Gastroesophageal sphincter (tissue), 4 donors: Measurements from ENCODE around the gene ARMC9. TPM values are rescaled to one million over a fixed set of nuclear protein-coding genes. Genes with fewer than 3 reads are reported as not detected.
"Not testable (repeated sequence)": the region's sequence is repeated elsewhere in the genome, so short reads cannot be mapped to it uniquely, and the experiment has no call there.

Experiments
- ATAC-seq: fragments of 150-250 bp; one replicate; pipeline ENCODE4 v1.9.1; 2016; ENCODE audit warnings: mild to moderate bottlenecking, moderate library complexity
- H3K27ac ChIP-seq, 4 donors: fragments of 200-600 bp; sonication (generic) in 3 of 4; 1 replicate in 3 of 4; 2 replicates in 1 of 4; pipeline ENCODE4 v1.5.1; 2016 to 2019
- H3K27me3 ChIP-seq: fragments of 200-600 bp; sonication (generic); one replicate; pipeline ENCODE4 v1.5.1; 2019
- H3K36me3 ChIP-seq, 2 donors: fragments of 200-600 bp; sonication (generic); one replicate each; pipeline ENCODE4 v1.5.1; 2019; ENCODE audit warnings: control low read depth in 1 of 2
- H3K4me1 ChIP-seq, 3 donors: fragments of 200-600 bp; sonication (generic); 1 replicate in 2 of 3; 2 replicates in 1 of 3; pipeline ENCODE4 v1.5.1; 2016 to 2019; ENCODE audit warnings: control low read depth in 2 of 3
- H3K4me3 ChIP-seq, 2 donors: fragments of 200-600 bp; sonication (generic); one replicate each; pipeline ENCODE4 v1.5.1; 2019; ENCODE audit warnings: mild to moderate bottlenecking in 1 of 2, moderate library complexity in 1 of 2
- H3K9me3 ChIP-seq, 3 donors: fragments of 200-600 bp; sonication (generic); one replicate each; pipeline ENCODE4 v1.5.1; 2017 to 2019; ENCODE audit warnings: control low read depth in 2 of 3
- EP300 ChIP-seq: sonication (generic); formaldehyde crosslinking; IDR thresholded peaks from one replicate; pipeline ENCODE4 v1.6.1; 2017; ENCODE audit warnings: antibody characterized with exemption, mild to moderate bottlenecking
- POLR2A ChIP-seq, 2 donors: fragments of 450-650 bp; IDR thresholded peaks; one replicate each; pipeline ENCODE4 v1.6.1; 2017; ENCODE audit warnings: antibody characterized with exemption in 2 of 2, mild to moderate bottlenecking in 2 of 2, moderate library complexity in 1 of 2
- POLR2AphosphoS5 ChIP-seq: sonication (generic); formaldehyde crosslinking; IDR thresholded peaks from one replicate; pipeline ENCODE4 v1.6.1; 2017; ENCODE audit warnings: antibody characterized with exemption
- WGBS, 2 donors: methylation state at CpG; one replicate each; pipeline ENCODE4 v1.1.5; 2018; ENCODE audit warnings: low coverage in 1 of 2; 5-methylcytosine and 5-hydroxymethylcytosine counted together
- total RNA-seq, 4 donors: library from RNA; depleted of rRNA; stranded (reverse); fragments of >200 nt; gene quantifications; one replicate each; pipeline ENCODE4 v1.1.0, GENCODE V29; 2016
- TF ChIP-seq, protein P1 (sequence below), 4 experiments: fragments of 200-600 bp in 2 of 4; fragments of 450-650 bp in 2 of 4; sonication (generic) in 1 of 4; IDR thresholded peaks; one replicate each; pipeline ENCODE4 v1.5.1; 2017 to 2019; ENCODE audit warnings: antibody characterized with exemption in 4 of 4, mild to moderate bottlenecking in 2 of 4, moderate library complexity in 2 of 4

ARMC9 gene
- total RNA-seq, 4 donors from 2014 or later, result 69.6 to 298 (median 152) TPM

DNA sequence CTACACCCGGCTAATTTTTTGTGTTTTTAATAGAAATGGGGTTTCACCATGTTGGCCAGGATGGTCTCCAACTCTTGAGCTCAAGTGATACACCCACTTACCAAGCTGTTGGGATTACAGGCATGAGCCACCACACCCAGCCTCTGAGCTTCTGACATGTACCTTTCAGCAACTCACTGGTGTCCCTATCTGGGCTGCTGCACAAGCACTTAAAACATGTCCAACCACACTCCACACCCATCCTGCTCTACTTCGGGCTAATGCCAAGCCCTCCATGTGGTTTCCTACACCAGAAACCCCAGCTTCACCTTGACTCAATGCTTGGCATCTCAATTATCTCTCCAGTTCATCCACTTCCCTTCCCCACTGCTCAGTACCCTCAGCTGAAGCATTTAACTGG is 22.4 kb upstream of the ARMC9 start:
- ATAC-seq, result no peak
- WGBS, 2 donors, result 96% methylated on average over 2 of the region's 2 CpGs; no CpG with 5 or more reads in 1 of the 2 donors
- no peak overlapping the region for H3K27ac ChIP-seq
- H3K4me3 ChIP-seq, result no peak overlapping the region
- no peaks in the 10 kb centered on the region for H3K9me3 ChIP-seq
- TF ChIP-seq POLR2A (IDR thresholded peaks at IDR 0.05) (no peak), EP300 (no peak), POLR2AphosphoS5 (no peak)
- TF ChIP-seq, protein P1, sequence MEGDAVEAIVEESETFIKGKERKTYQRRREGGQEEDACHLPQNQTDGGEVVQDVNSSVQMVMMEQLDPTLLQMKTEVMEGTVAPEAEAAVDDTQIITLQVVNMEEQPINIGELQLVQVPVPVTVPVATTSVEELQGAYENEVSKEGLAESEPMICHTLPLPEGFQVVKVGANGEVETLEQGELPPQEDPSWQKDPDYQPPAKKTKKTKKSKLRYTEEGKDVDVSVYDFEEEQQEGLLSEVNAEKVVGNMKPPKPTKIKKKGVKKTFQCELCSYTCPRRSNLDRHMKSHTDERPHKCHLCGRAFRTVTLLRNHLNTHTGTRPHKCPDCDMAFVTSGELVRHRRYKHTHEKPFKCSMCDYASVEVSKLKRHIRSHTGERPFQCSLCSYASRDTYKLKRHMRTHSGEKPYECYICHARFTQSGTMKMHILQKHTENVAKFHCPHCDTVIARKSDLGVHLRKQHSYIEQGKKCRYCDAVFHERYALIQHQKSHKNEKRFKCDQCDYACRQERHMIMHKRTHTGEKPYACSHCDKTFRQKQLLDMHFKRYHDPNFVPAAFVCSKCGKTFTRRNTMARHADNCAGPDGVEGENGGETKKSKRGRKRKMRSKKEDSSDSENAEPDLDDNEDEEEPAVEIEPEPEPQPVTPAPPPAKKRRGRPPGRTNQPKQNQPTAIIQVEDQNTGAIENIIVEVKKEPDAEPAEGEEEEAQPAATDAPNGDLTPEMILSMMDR (IDR thresholded peaks at IDR 0.05), result no peak
- peaks cover 0 to 12% (median 0%) of the 10 kb centered on the region in 3 donors for H3K4me1 ChIP-seq
- H3K27me3 ChIP-seq, result no peaks in the 10 kb centered on the region
- peaks cover 0 to 41% of the 10 kb centered on the region in 2 donors for H3K36me3 ChIP-seq

DNA sequence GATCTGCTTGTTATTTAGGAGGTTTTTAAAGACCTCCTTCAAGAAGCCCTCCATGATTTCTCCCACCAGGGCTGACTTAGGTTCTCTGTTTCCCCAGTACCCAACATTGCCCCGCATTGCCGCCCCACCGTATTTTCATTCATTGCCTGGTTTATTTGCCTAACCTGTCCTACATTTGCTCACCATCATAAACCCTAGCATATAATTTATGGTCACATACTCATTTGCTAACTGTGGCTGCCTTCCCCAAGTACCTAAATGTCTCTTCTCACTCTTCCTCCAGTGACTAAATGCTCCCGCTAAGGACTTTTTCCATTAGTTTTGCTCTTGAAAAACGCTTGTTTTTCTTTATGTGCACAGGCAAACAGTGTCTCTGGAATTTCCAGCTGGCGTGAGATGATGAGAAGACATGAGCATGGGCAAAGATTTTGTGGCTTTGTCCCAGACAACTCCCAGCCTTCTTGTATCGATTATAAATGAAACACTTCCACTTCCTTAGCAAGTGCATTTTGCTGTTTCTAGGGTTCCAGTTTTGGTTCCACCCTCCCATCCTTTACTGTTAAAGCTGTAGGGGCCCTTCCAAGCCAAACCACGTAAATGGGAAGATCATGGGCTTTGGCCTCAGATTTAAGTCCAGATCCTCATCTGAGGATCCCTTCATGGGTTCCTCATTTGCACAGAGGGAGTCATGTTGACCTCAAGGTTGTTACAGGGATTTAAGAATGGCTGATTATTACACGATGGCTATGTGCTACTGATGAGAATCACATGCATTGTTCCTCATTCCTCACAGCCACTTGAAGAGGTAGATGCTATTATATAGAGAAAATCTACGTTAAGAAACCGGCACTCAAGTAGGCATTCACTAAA is 21.0 kb upstream of the ARMC9 start:
- WGBS, 2 donors, result 81 to 87% methylated on average over 10 to 11 of the region's 11 CpGs
- H3K4me1 ChIP-seq, result peaks cover 0 to 17% (median 0%) of the 10 kb centered on the region in 3 donors
- H3K27ac ChIP-seq, result no peak overlapping the region
- no peak for ATAC-seq
- H3K9me3 ChIP-seq, result no peaks in the 10 kb centered on the region
- H3K27me3 ChIP-seq, result no peaks in the 10 kb centered on the region
- no peak for TF ChIP-seq POLR2AphosphoS5
- TF ChIP-seq POLR2A (IDR thresholded peaks at IDR 0.05), result no peak
- TF ChIP-seq EP300, result no peak
- TF ChIP-seq, protein P1 (IDR thresholded peaks at IDR 0.05), result no peak
- H3K4me3 ChIP-seq, result no peak overlapping the region
- H3K36me3 ChIP-seq, result peaks cover 0 to 28% of the 10 kb centered on the region in 2 donors

DNA sequence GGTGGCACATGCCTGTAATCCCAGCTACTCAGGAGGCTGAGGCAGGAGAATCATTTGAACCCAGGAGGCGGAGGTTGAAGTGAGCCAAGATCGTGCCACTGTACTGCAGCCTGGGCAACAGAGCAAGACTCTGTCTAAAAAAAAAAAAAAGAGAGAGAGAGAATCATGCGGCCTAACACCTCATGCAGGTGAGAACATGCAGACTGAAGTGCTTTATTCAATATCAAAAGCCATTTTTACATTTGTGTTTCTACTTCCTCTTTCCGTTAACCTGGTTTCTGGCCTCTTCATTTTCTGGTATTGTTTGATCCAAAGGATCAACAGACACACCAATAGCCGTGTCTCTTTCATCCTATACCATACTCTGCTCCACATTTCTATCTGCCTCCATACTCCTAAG is 19.6 kb upstream of the ARMC9 start:
- Histone ChIP-seq H3K4me1 (peaks cover 0 to 16% (median 0%) of the 10 kb centered on the region in 3 donors), H3K36me3 (peaks cover 0 to 18% of the 10 kb centered on the region in 2 donors)
- ATAC-seq, H3K27ac ChIP-seq, H3K4me3 ChIP-seq, H3K9me3 ChIP-seq, H3K27me3 ChIP-seq: not testable (repeated sequence)
- WGBS, 2 donors, result 85 to 96% methylated on average over 4 to 5 of the region's 5 CpGs

DNA sequence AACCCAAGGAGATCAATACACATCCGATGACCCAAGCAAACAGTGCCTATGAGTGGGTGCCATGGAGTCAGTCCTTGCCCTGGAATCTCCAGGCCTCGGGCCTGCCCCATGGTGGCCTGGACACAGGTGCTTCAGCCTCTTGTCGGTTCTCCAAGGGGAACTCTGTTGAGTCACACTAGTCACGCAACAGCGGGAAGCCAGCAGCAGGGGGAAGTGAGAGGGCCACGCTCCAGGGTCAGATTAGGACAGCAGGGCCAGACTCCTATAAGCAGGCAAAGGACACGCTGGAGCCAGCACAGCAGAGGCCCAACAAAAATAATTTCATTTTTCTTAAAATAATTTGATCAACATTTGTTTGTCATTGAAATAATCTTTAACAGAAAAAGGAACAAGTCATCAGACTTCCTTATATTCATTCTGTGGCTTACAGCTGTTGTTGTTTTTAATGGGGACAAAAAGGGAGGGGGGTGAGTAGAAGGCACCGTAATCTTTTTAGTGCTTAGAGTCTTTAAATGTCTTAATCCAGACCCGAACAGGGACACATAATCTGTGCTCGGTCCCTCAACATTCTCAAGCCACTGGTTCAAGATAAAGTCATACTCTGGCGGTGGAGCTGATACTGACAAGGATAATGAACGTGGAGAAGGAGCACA is 16.4 kb upstream of the ARMC9 start:
- TF ChIP-seq EP300 (no peak), POLR2AphosphoS5 (no peak), POLR2A (IDR thresholded peaks at IDR 0.05) (no peak)
- TF ChIP-seq, protein P1 (IDR thresholded peaks at IDR 0.05), result no peak
- Histone ChIP-seq H3K27me3 (no peaks in the 10 kb centered on the region), H3K4me1 (peaks cover 0 to 23% (median 7%) of the 10 kb centered on the region in 3 donors), H3K9me3 (no peaks in the 10 kb centered on the region), H3K27ac (peak overlapping the region in 1 of 4 donors; percentile 6), H3K4me3 (no peak overlapping the region), H3K36me3 (no peaks in the 10 kb centered on the region)
- peak; percentile 56 for ATAC-seq
- 55 to 56% methylated on average over 3 to 8 of the region's 12 CpGs for WGBS, 2 donors

DNA sequence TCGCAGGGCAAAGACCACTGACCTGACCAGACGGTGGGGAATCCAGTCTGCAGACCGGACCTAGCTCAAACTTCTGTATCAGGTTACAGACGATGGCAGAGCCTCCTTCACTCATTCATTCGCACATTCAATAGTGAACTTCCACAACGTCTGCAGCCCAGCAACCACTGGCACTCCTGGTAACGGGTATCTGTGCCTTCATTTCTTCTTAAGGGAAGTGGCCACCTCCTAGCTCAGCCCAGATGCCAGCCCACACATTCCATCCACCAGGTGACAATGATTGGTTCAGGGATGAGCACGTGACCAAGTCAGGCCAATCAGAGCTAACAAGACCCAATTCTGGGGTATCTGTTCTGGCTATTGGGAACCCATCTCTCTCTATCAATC is 15.9 kb upstream of the ARMC9 start:
- no peaks in the 10 kb centered on the region for H3K9me3 ChIP-seq
- peak overlapping the region in 1 of 4 donors; percentile 6 for H3K27ac ChIP-seq
- WGBS, 2 donors, result 69 to 77% methylated on average over 6 to 7 of the region's 8 CpGs

More for the DNA sequence above, 15.9 kb upstream of the ARMC9 start:
- Histone ChIP-seq H3K4me3 (no peak overlapping the region), H3K4me1 (peaks cover 0 to 23% (median 7%) of the 10 kb centered on the region in 3 donors), H3K27me3 (no peaks in the 10 kb centered on the region), H3K36me3 (no peaks in the 10 kb centered on the region)
- TF ChIP-seq POLR2AphosphoS5 (no peak), EP300 (no peak), POLR2A (IDR thresholded peaks at IDR 0.05) (no peak)
- TF ChIP-seq, protein P1 (IDR thresholded peaks at IDR 0.05), result no peak
- no peak for ATAC-seq
